ENCODE data around the gene ZFHX3. TPM values are rescaled to one million over a fixed set of nuclear protein-coding genes. Genes with fewer than 3 reads are reported as not detected.

Gene ZFHX3
- total and polyA plus RNA-seq, 4 donors: 1.5 to 5.9 (median 3.0) TPM

GRCh38 chr16:72979974-72980373 is 68.0 kb downstream of the ZFHX3 start:
- no peaks in the 10 kb centered on the region for H3K9me3 ChIP-seq (ENCODE audit: control insufficient read depth in 4 of 4, low read length in 3 of 4)
- H3K9ac ChIP-seq (ENCODE audit: low read depth in 1 of 2, low read length in 2 of 2): no peak overlapping the region
- 91% methylated on average over 9 of the region's 9 CpGs for WGBS
- no peaks in the 10 kb centered on the region for H3K27me3 ChIP-seq (ENCODE audit: control insufficient read depth in 4 of 4, insufficient read depth in 4 of 4, low read length in 3 of 4)
- no peaks in the 10 kb centered on the region for H3K36me3 ChIP-seq (ENCODE audit: control insufficient read depth in 4 of 4, insufficient read depth in 3 of 4, low read depth in 1 of 4, low read length in 3 of 4)
- no peak overlapping the region for H3K4me3 ChIP-seq (ENCODE audit: low read depth in 1 of 3, low read length in 3 of 3)
- no peak overlapping the region for H3K27ac ChIP-seq (ENCODE audit: low read depth in 1 of 2, low read length in 2 of 2)
- TF ChIP-seq RXRA (IDR thresholded peaks at IDR 0.05) (no peak), SP1 (IDR thresholded peaks at IDR 0.05) (no peak), CTCF (IDR thresholded peaks at IDR 0.05; ENCODE audit: low read depth, low read length, missing input control) (no peak), REST (IDR thresholded peaks at IDR 0.05) (no peak), NR2F2 (IDR thresholded peaks at IDR 0.05) (no peak), TAF1 (conservative IDR thresholded peaks at IDR 0.05) (no peak), GABPA (IDR thresholded peaks at IDR 0.05 in 1 of 2, conservative IDR thresholded peaks at IDR 0.05 in 1 of 2) (no peak), EGR1 (IDR thresholded peaks at IDR 0.05; ENCODE audit: low read depth in 2 of 2) (no peak), YY1 (IDR thresholded peaks at IDR 0.05) (no peak), HNF4A (conservative IDR thresholded peaks at IDR 0.05) (no peak), FOXA2 (IDR thresholded peaks at IDR 0.05) (no peak), JUND (IDR thresholded peaks at IDR 0.05) (no peak), ATF3 (IDR thresholded peaks at IDR 0.05) (no peak), FOXA1 (IDR thresholded peaks at IDR 0.05) (no peak), HNF4G (IDR thresholded peaks at IDR 0.05) (no peak), RAD21 (IDR thresholded peaks at IDR 0.05) (no peak), MAX (IDR thresholded peaks at IDR 0.05) (no peak)
- DNase-seq (ENCODE audit: low spot score): no peak
- H3K4me1 ChIP-seq (ENCODE audit: control insufficient read depth in 4 of 4, insufficient read depth in 4 of 4, low read length in 3 of 4): peaks cover 14 to 44% (median 19%) of the 10 kb centered on the region in 4 donors

GRCh38 chr16:72978212-72978611 is 69.7 kb downstream of the ZFHX3 start:
- WGBS: 49% methylated on average over 7 of the region's 7 CpGs
- no peak for DNase-seq (ENCODE audit: low spot score)
- no peak overlapping the region for H3K4me3 ChIP-seq (ENCODE audit: low read depth in 1 of 3, low read length in 3 of 3)
- no peaks in the 10 kb centered on the region for H3K27me3 ChIP-seq (ENCODE audit: control insufficient read depth in 4 of 4, insufficient read depth in 4 of 4, low read length in 3 of 4)
- no peak overlapping the region for H3K9ac ChIP-seq (ENCODE audit: low read depth in 1 of 2, low read length in 2 of 2)
- peaks cover 16 to 54% (median 25%) of the 10 kb centered on the region in 4 donors for H3K4me1 ChIP-seq (ENCODE audit: control insufficient read depth in 4 of 4, insufficient read depth in 4 of 4, low read length in 3 of 4)
- H3K27ac ChIP-seq (ENCODE audit: low read depth in 1 of 2, low read length in 2 of 2): peak overlapping the region in 1 of 2 donors; percentile 10
- H3K9me3 ChIP-seq (ENCODE audit: control insufficient read depth in 4 of 4, low read length in 3 of 4): no peaks in the 10 kb centered on the region
- H3K36me3 ChIP-seq (ENCODE audit: control insufficient read depth in 4 of 4, insufficient read depth in 3 of 4, low read depth in 1 of 4, low read length in 3 of 4): no peaks in the 10 kb centered on the region
- TF ChIP-seq FOXA1 (IDR thresholded peaks at IDR 0.05) (no peak), MAX (IDR thresholded peaks at IDR 0.05) (peak; percentile 46), RXRA (IDR thresholded peaks at IDR 0.05) (peak in 1 of 2 donors; percentile 68), HNF4G (IDR thresholded peaks at IDR 0.05) (no peak), CTCF (IDR thresholded peaks at IDR 0.05; ENCODE audit: low read depth, low read length, missing input control) (no peak), ATF3 (IDR thresholded peaks at IDR 0.05) (peak; percentile 85), EGR1 (IDR thresholded peaks at IDR 0.05; ENCODE audit: low read depth in 2 of 2) (peak in 1 of 2 donors; percentile 75), JUND (IDR thresholded peaks at IDR 0.05) (peak; percentile 39 to 59), GABPA (IDR thresholded peaks at IDR 0.05 in 1 of 2, conservative IDR thresholded peaks at IDR 0.05 in 1 of 2) (peak in 1 of 2 donors; percentile 30), YY1 (IDR thresholded peaks at IDR 0.05) (peak; percentile 26), HNF4A (conservative IDR thresholded peaks at IDR 0.05) (peak; percentile 49 to 57), REST (IDR thresholded peaks at IDR 0.05) (no peak), FOXA2 (IDR thresholded peaks at IDR 0.05) (no peak), TAF1 (conservative IDR thresholded peaks at IDR 0.05) (no peak), NR2F2 (IDR thresholded peaks at IDR 0.05) (no peak), SP1 (IDR thresholded peaks at IDR 0.05) (peak; percentile 37), RAD21 (IDR thresholded peaks at IDR 0.05) (peak in 1 of 2 donors; percentile 33)

Measured in liver (tissue), 9 donors.